ENCODE measurements around the gene NDUFC1. TPM values are rescaled to one million over a fixed set of nuclear protein-coding genes. Genes with fewer than 3 reads are reported as not detected.

NDUFC1 gene
- total RNA-seq, 1 donor from 2014 or later: 18.7 TPM

DNA sequence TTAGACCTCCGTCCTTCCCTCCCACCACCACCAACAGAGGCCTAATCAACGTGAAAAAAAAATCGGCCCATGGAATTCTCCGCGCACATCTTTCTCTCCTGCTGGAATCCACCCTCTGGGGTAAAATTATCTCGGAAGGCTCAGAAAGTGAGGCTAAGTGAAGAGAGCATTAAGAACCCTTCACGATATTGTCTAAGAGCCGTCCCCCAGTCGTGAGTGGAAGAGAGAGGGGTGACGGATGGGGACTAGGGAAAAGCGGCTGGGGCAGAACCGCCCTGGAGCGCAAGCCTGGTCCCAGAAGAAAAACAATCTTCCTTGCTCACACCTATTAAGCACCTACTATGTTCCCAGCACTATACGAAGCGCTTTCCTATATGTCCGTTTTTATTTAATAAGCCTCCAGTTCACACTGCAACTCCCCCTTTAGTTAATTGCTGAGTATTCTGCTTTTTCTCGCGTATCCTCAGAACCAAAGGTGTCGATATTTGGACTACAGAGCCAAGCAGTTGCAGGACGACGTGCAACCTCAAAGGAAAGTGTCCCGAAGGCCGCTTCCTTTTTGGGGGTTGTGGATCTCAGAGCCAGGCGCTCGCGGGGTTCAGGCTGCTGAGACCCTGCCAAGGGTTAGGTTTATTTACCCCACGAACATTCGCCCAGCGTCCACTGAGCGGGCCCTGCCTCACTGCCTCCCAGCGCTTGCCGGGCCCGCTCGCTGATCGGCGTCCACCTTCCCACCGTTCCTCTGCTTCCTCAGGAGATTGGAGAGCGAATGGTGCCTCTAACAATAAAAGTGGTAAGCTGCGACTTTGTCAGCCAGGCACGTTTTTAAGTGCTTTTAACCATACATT is 23.1 kb downstream of the NDUFC1 start:
- H3K36me3 ChIP-seq (ENCODE audit: control insufficient read depth, insufficient read depth, low read length): no peaks in the 10 kb centered on the region
- DNase-seq (ENCODE audit: low read depth) (no peak), FAIRE-seq (no peak)
- H3K4me3 ChIP-seq (ENCODE audit: low read depth, low read length): peak overlapping the region; percentile 31
- TF ChIP-seq, protein P1, sequence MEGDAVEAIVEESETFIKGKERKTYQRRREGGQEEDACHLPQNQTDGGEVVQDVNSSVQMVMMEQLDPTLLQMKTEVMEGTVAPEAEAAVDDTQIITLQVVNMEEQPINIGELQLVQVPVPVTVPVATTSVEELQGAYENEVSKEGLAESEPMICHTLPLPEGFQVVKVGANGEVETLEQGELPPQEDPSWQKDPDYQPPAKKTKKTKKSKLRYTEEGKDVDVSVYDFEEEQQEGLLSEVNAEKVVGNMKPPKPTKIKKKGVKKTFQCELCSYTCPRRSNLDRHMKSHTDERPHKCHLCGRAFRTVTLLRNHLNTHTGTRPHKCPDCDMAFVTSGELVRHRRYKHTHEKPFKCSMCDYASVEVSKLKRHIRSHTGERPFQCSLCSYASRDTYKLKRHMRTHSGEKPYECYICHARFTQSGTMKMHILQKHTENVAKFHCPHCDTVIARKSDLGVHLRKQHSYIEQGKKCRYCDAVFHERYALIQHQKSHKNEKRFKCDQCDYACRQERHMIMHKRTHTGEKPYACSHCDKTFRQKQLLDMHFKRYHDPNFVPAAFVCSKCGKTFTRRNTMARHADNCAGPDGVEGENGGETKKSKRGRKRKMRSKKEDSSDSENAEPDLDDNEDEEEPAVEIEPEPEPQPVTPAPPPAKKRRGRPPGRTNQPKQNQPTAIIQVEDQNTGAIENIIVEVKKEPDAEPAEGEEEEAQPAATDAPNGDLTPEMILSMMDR (IDR thresholded peaks at IDR 0.05; ENCODE audit: insufficient read depth, low read length, severe bottlenecking): no peak
- peaks cover 2% of the 10 kb centered on the region for H3K27me3 ChIP-seq (ENCODE audit: control insufficient read depth, insufficient read depth, low read length)

DNA sequence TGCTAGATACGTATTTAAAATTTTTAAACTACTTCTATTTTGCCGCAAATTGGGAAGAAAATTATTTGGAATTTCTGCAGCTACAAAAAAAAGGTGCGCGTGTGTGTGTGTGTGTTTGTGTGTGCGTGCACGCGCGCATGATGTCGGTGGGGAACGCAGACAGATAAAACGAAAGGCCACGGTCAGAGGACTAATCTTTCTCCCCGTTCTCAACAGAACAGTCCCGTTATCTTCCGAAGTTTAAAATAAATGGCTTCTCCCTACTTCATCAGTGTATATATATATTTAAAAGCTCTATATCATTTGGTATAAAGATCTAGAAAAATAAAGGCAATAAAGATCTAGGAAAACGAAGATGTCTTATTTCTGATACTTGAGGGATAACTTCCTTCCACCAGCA is 23.8 kb downstream of the NDUFC1 start:
- TF ChIP-seq, protein P1 (IDR thresholded peaks at IDR 0.05; ENCODE audit: insufficient read depth, low read length, severe bottlenecking): no peak
- DNase-seq (ENCODE audit: low read depth) (no peak), FAIRE-seq (no peak)
- H3K4me3 ChIP-seq (ENCODE audit: low read depth, low read length): no peak overlapping the region
- H3K27me3 ChIP-seq (ENCODE audit: control insufficient read depth, insufficient read depth, low read length): peaks cover 2% of the 10 kb centered on the region
- H3K36me3 ChIP-seq (ENCODE audit: control insufficient read depth, insufficient read depth, low read length): no peaks in the 10 kb centered on the region

DNA sequence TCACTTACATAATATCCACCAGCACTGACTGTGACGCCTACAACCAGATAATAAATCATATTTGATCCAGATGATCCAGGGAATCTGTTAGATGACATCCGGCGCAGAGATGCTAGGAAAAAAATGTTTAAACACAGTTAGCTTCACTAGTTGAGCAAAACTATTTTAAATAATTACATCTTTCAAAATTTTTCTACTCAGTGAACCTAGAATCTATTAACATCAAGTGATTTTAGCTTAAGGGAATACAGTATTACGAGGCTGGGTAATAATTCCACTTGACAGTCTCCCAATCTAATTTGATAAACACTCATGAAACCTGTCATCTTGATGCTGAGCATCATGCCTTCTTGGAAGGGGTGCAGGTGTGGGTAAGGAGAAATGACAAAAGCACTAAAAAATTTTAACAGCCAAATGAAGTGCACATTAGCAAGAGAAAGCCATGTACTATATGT is 27.0 kb downstream of the NDUFC1 start:
- Histone ChIP-seq H3K4me3 (ENCODE audit: low read depth, low read length) (no peak overlapping the region), H3K36me3 (ENCODE audit: control insufficient read depth, insufficient read depth, low read length) (no peaks in the 10 kb centered on the region), H3K27me3 (ENCODE audit: control insufficient read depth, insufficient read depth, low read length) (peaks cover 2% of the 10 kb centered on the region)
- TF ChIP-seq, protein P1 (IDR thresholded peaks at IDR 0.05; ENCODE audit: insufficient read depth, low read length, severe bottlenecking): no peak
- DNase-seq (ENCODE audit: low read depth) (no peak), FAIRE-seq (no peak)

DNA sequence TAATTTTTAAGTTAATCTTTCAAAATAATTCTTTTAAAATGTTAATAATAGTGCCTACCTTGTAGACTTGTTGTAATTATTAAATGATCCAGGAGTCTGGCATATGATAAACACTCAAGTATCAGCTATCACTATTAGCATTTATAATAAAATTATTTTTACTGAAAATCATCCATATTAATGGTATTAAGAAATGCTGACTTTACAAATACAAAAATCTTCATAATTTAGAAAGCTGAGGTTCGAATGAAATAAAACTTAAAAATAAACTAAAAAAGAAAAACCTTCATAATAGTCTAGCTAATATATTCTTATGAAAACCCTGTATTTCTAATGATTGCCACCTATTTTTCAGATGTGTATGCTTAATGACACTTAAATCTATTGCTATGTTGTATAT is 27.5 kb downstream of the NDUFC1 start:
- H3K36me3 ChIP-seq (ENCODE audit: control insufficient read depth, insufficient read depth, low read length): no peaks in the 10 kb centered on the region
- H3K4me3 ChIP-seq (ENCODE audit: low read depth, low read length): no peak overlapping the region
- H3K27me3 ChIP-seq (ENCODE audit: control insufficient read depth, insufficient read depth, low read length): peaks cover 2% of the 10 kb centered on the region
- TF ChIP-seq, protein P1 (IDR thresholded peaks at IDR 0.05; ENCODE audit: insufficient read depth, low read length, severe bottlenecking): no peak
- FAIRE-seq: no peak
- DNase-seq (ENCODE audit: low read depth): no peak

DNA sequence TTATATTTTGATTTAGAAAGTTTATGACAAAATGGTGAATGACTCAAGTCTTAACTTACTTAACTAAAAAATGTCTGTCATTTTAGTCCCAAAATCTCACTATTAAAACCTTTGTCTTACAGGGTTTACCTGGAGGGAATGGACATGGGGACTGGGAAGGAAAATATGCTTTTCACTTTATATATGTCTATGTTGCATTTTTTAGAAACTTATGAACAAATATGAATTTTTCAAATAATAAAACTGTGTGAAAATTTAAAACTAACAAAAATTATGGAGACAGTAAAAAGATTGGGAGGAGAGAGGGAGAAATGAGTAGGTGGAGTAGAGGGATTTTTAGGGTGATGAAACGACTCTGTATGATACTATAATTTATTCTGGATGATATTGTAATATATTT is 28.4 kb downstream of the NDUFC1 start:
- no peaks in the 10 kb centered on the region for H3K27me3 ChIP-seq (ENCODE audit: control insufficient read depth, insufficient read depth, low read length)
- DNase-seq (ENCODE audit: low read depth) (no peak), FAIRE-seq (no peak)
- TF ChIP-seq, protein P1 (IDR thresholded peaks at IDR 0.05; ENCODE audit: insufficient read depth, low read length, severe bottlenecking): no peak
- no peaks in the 10 kb centered on the region for H3K36me3 ChIP-seq (ENCODE audit: control insufficient read depth, insufficient read depth, low read length)
- H3K4me3 ChIP-seq (ENCODE audit: low read depth, low read length): no peak overlapping the region

All from bronchial epithelial cell (primary cell).